GM12872 (cell line): ENCODE results near the gene CAPN14.

Experiments
- TF ChIP-seq, protein P1 (sequence below): IDR thresholded peaks from 3 replicates; pipeline ENCODE4 v1.5.1; 2011; ENCODE audit warnings: low read depth, mild to moderate bottlenecking, low read length, moderate library complexity; ENCODE audit not compliant: insufficient read depth

The CAPN14 gene

DNA sequence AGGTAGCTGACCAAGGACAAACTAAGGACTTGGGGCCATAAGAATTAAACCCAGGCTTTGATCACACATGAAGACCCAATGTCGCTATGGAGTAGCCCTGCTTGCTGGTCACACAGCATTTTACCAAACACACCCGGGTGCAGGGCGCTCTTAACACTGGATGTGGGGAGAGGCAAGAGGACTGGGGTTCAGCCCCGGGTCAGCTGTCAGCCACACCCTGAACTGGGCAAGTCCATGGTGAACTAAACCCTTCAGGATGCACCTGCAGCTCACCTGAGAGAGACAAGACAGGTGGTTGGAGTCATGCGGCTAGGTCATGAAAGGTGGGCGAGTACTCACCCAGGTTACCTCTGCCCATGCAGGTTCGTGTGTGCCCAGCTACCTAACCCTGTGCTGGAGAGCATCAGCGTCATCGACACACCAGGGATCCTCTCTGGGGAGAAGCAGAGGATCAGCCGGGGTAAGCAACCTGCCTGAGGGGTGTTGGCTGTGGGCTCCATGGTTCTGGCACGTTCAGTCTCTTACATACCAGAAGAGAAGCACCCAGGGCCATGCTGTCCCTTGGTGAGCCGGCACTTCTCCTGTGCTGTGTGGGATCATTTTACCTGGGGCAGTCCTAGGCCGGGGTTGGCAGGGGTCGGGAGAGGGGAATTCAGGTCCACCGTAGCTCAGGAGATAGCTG lies 31.8 kb upstream of the CAPN14 start:
- TF ChIP-seq, protein P1, sequence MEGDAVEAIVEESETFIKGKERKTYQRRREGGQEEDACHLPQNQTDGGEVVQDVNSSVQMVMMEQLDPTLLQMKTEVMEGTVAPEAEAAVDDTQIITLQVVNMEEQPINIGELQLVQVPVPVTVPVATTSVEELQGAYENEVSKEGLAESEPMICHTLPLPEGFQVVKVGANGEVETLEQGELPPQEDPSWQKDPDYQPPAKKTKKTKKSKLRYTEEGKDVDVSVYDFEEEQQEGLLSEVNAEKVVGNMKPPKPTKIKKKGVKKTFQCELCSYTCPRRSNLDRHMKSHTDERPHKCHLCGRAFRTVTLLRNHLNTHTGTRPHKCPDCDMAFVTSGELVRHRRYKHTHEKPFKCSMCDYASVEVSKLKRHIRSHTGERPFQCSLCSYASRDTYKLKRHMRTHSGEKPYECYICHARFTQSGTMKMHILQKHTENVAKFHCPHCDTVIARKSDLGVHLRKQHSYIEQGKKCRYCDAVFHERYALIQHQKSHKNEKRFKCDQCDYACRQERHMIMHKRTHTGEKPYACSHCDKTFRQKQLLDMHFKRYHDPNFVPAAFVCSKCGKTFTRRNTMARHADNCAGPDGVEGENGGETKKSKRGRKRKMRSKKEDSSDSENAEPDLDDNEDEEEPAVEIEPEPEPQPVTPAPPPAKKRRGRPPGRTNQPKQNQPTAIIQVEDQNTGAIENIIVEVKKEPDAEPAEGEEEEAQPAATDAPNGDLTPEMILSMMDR, result no peak

DNA sequence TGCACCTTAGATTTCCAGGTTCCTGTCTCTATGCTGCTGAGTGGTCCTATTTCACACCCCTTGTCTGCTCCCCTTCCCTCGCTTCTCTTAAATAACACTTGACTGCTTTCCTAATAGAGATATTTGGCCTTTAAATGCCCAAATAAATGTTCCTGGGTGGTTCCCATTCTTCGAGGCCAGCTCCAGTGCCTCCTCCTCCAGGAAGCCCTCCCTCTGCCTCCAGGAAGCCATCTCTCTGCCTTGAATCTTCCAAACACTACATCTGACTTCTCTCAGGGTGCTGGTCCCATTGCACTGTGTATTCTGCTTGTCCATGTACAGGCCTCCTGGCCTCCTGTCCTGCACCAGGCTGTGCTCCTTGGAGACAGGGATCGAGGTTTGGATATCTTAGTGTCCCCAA lies 30.8 kb upstream of the CAPN14 start:
- TF ChIP-seq, protein P1, result no peak

DNA sequence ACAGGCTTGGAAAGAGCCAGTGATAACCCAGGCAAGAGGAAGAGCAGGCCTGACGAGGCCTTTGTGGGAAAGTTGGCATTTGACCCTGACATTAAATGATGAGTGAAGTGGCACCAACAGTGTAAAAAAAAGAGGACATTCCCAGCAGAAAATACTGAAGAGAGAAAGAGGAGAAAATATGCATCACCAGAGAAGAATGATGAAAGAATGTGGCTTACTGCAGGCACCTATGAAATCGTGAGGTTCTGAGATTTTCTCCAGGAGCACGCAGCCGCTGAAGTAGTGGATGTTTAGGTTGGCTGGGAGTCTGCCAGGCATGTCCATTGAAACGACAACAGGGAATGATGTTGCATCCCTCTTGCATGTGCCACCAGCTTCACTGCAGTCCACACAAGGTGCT lies 30.4 kb upstream of the CAPN14 start:
- TF ChIP-seq, protein P1, result no peak

DNA sequence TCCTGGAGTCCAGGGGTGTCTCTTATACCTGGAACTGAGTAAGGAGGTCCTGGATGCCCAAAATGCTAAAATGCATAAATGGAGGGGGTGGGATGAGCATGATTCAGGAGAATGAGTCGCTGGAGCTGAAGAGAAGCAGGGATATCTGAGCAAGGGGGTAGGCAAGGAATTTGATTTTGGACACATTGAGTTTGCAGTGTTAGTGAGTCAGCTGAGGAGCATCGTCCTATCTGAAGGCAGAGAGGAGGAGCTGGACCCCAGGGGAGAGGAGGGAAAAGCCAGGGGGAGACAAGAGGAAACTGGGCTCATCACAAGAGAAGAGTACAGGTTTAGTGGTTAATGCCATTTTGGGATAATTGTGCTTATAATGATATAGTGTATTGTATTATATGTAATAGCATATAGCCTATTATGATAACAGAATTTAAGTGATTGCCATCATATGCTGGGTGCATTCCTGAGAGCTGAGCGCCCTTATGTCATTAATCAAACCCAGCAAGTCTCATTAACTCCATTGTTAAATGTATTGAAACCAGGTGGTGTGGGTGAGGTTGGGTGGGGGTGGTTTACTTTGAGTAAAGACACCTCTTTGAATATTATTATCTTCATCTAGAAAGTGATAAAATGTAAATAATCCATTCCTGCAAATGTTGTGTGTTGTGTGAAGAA lies 29.0 kb upstream of the CAPN14 start:
- TF ChIP-seq, protein P1, result no peak

DNA sequence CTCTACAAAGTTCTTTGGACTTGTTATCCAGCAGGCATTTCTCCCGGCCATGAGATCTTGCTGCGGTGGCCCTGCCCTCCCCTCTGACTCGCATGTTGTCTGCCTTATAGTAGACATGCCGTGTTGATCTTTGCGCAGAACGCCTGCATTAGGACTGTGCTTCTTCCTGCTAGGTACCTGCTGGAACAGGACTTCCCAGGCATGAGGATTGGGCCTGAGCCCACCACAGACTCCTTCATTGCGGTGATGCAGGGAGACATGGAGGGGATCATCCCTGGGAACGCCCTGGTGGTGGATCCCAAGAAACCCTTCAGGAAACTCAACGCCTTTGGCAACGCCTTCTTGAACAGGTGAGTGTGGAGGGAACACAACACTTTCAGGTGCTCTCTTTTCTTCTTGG lies 26.8 kb upstream of the CAPN14 start:
- TF ChIP-seq, protein P1, result no peak

DNA sequence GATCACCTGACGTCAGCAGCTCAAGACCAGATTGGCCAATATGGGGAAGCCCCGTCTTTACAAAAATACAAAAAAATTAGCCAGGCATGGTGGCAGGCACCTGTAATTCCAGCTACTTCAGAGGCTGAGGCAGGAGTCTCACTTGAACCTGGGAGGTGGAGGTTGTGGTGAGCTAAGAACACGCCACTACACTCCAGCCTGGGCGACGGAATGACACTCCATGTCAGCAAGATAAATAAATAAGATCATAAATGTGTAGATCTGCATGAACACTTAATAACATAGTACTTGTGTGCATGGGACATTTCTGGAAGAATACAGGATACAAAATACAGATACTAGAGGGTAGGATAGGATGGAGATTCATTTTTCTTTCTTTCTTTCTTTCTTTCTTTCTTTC lies 25.7 kb upstream of the CAPN14 start:
- TF ChIP-seq, protein P1, result no peak

DNA sequence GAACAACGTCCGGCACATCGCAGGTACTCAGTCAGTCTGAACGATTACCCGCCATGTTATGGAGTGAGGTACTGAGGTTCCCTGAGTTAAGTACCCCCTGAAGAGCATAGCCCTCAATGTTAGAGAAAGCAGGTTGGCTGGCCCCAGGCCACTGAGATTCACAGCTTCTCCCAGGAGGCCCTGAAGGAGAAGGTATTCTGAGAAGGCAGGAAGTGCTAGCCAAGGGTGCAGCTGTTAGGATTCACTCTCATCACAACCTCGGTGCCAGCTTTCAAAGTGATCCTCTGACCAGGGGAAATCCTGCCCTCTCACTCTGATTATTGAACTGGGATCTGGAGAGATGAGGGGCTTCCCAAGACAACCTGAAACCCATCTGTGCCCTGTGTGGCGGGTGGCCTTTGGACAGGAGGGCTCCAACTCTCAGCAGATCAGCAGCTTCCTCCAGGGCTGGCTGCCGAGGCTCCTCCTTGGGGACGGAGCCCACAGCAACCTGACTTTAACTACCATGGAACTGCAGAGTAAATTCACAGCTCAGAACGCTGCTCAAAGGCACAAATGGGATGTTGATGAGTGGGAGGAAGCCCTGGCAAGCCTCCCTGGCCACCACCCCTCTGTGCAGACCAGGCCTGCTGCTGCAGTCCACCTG lies 24.4 kb upstream of the CAPN14 start:
- TF ChIP-seq, protein P1, result no peak
